Endothelial cell of umbilical vein (primary cell): ENCODE results near the gene CECR2. TPM values are rescaled to one million over a fixed set of nuclear protein-coding genes. Genes with fewer than 3 reads are reported as not detected.

Source experiments
- BruUV-seq: library from RNA; stranded (reverse); fragments of 400-500 nt; replicated peaks from 2 replicates; lab custom pipeline; 2021; lab: Mats Ljungman, UMichigan
- CTCF ChIA-PET: fragments of 300-600, 350-600 bp; sonication (Branson Sonifier 250); formaldehyde crosslinking; loops from one replicate; lab custom pipeline; 2021; ENCODE audit warnings: antibody characterized with exemption, inconsistent platforms; lab: Charles Lee
- POLR2A ChIA-PET: fragments of 300-600, 350-600 bp; sonication (Branson Sonifier 250); formaldehyde crosslinking; loops from one replicate; lab custom pipeline; 2021; ENCODE audit warnings: antibody characterized with exemption, inconsistent platforms; lab: Charles Lee
- DNase-seq: peaks from one replicate; pipeline ENCODE4 v3.0.0-alpha.2; 2011; ENCODE audit warnings: low read depth, low spot score
- FAIRE-seq: peaks from 2 replicates; lab custom pipeline; 2011; peaks lifted over from hg19 to GRCh38; lab: Jason Lieb, UNC
- H2AFZ ChIP-seq: 2 replicates; pipeline ENCODE4 v1.6.0; 2012; ENCODE audit warnings: low read depth, low read length, control low read depth, inconsistent platforms
- H3K27ac ChIP-seq: 2 replicates; pipeline ENCODE4 v1.5.1; 2011; ENCODE audit warnings: low read depth, mild to moderate bottlenecking, control low read depth, low read length, moderate library complexity; ENCODE audit not compliant: insufficient read depth
- H3K27me3 ChIP-seq, 2 experiments: 2 replicates each; pipeline versions ENCODE4 v1.6.0 to v1.6.1; 2011; ENCODE audit warnings: low read length in 2 of 2, mixed read lengths in 1 of 2; ENCODE audit not compliant: control insufficient read depth in 2 of 2, insufficient read depth in 2 of 2
- H3K36me3 ChIP-seq, 2 experiments: 2 replicates in 1 of 2; 3 replicates in 1 of 2; pipeline ENCODE4 v1.5.1; 2011; ENCODE audit warnings: low read length in 2 of 2, mild to moderate bottlenecking in 1 of 2, moderate library complexity in 1 of 2; ENCODE audit not compliant: control insufficient read depth in 2 of 2, insufficient read depth in 2 of 2; ENCODE audit errors: extremely low read depth in 1 of 2
- H3K4me1 ChIP-seq: 3 replicates; pipeline ENCODE4 v1.5.1; 2011; ENCODE audit warnings: mild to moderate bottlenecking, low read length; ENCODE audit not compliant: control insufficient read depth, insufficient read depth; ENCODE audit errors: extremely low read depth
- H3K4me2 ChIP-seq: 2 replicates; pipeline ENCODE4 v1.6.1; 2011; ENCODE audit warnings: low read length, control low read depth, mixed read lengths; ENCODE audit not compliant: insufficient read depth
- H3K4me3 ChIP-seq, 3 experiments: fragments of 200-600 bp in 1 of 3; sonication (generic), shearing (Covaris generic) in 1 of 3; replicated peaks in 1 of 3; 2 replicates each; pipeline ENCODE4 v1.5.1; 2011 to 2016; ENCODE audit warnings: control low read depth in 3 of 3, low read length in 3 of 3, mild to moderate bottlenecking in 2 of 3, inconsistent platforms in 1 of 3, low read depth in 1 of 3, moderate library complexity in 1 of 3; ENCODE audit not compliant: insufficient read depth in 1 of 3
- H3K79me2 ChIP-seq: 2 replicates; pipeline ENCODE4 v1.6.0; 2012; ENCODE audit warnings: low read length, inconsistent platforms; ENCODE audit not compliant: control insufficient read depth, insufficient read depth
- H3K9ac ChIP-seq: replicated peaks from 2 replicates; pipeline ENCODE3; 2011; ENCODE audit warnings: low read length, control low read depth; ENCODE audit not compliant: insufficient read depth; ENCODE audit errors: extremely low read depth
- H3K9me1 ChIP-seq: replicated peaks from 3 replicates; pipeline ENCODE4 v1.6.0; 2011; ENCODE audit warnings: mild to moderate bottlenecking, low read length; ENCODE audit not compliant: control insufficient read depth, insufficient read depth; ENCODE audit errors: extremely low read depth
- H3K9me3 ChIP-seq: replicated peaks from 2 replicates; pipeline ENCODE4 v1.5.1; 2012; ENCODE audit warnings: low read length, inconsistent platforms; ENCODE audit not compliant: control insufficient read depth, insufficient read depth
- H4K20me1 ChIP-seq: replicated peaks from 2 replicates; pipeline ENCODE3; 2011; ENCODE audit warnings: mild to moderate bottlenecking, low read length; ENCODE audit not compliant: control insufficient read depth, insufficient read depth; ENCODE audit errors: extremely low read depth
- EZH2 ChIP-seq: IDR thresholded peaks from 2 replicates; pipeline ENCODE4 v1.6.1; 2012; ENCODE audit warnings: borderline replicate concordance, low read depth, mild to moderate bottlenecking, moderate library complexity, low read length, inconsistent platforms; ENCODE audit not compliant: severe bottlenecking
- FOS ChIP-seq: IDR thresholded peaks from 2 replicates; pipeline ENCODE4 v1.6.1; 2011; ENCODE audit warnings: mild to moderate bottlenecking, low read length, moderate library complexity, borderline replicate concordance; ENCODE audit not compliant: insufficient read depth
- GATA2 ChIP-seq: IDR thresholded peaks from 2 replicates; pipeline ENCODE4 v1.7.0; 2011; ENCODE audit warnings: low read depth, mild to moderate bottlenecking, moderate library complexity, mixed read lengths, low read length; ENCODE audit not compliant: insufficient read length, insufficient read depth
- JUN ChIP-seq: IDR thresholded peaks from 2 replicates; pipeline ENCODE4 v1.6.1; 2011; ENCODE audit warnings: borderline replicate concordance, low read depth; ENCODE audit not compliant: insufficient read length, insufficient read depth
- MYC ChIP-seq: IDR thresholded peaks from one replicate; pipeline ENCODE4 v1.6.1; 2011; ENCODE audit warnings: mild to moderate bottlenecking, low read depth, low read length
- POLR2A ChIP-seq: IDR thresholded peaks from 2 replicates; pipeline ENCODE4 v1.6.1; 2012; ENCODE audit warnings: low read depth, mild to moderate bottlenecking, control low read depth, low read length
- POLR2AphosphoS5 ChIP-seq: IDR thresholded peaks from 2 replicates; pipeline ENCODE4 v1.6.1; 2012; ENCODE audit warnings: low read depth, mild to moderate bottlenecking, control low read depth, low read length, moderate library complexity; ENCODE audit not compliant: insufficient read depth
- dilution Hi-C: fragments of 300-500 bp; cut with MboI; formaldehyde crosslinking; loops from one replicate; pipeline ENCODE4 v1.15.0; 2019; ENCODE audit warnings: low sequenced_read_pairs; ENCODE audit not compliant: extremely low pct_ligation_motif_present
- intact Hi-C: fragments of 100-400 bp; cut with micrococcal nuclease; formaldehyde crosslinking; loops from one replicate; pipeline ENCODE4 v1.10.0; 2022
- polyA plus RNA-seq, 4 experiments: library from polyadenylated mRNA; depleted of rRNA in 3 of 4; stranded (reverse) in 3 of 4; unstranded in 1 of 4; fragments of >200 nt; gene quantifications; 2 replicates each; pipeline versions ENCODE4 v1.2.1 to v1.2.3, GENCODE V29; 2011 to 2012; ENCODE audit warnings: missing spikeins in 1 of 4
- total RNA-seq: library from RNA; stranded (reverse); gene quantifications from 2 replicates; pipeline ENCODE4 v1.2.3, GENCODE V29; 2021
- TF ChIP-seq, protein P1 (sequence below): IDR thresholded peaks from 2 replicates; pipeline ENCODE4 v1.6.1; 2011; ENCODE audit not compliant: insufficient read depth, insufficient read length
- TF ChIP-seq, protein P2 (sequence below), 2 donors: IDR thresholded peaks; 1 replicate in 1 of 2; 2 replicates in 1 of 2; pipeline ENCODE4 v1.5.1; 2011; ENCODE audit warnings: low read length in 2 of 2, mild to moderate bottlenecking in 2 of 2, moderate library complexity in 2 of 2, control low read depth in 1 of 2, inconsistent platforms in 1 of 2, low read depth in 1 of 2; ENCODE audit not compliant: insufficient read depth in 1 of 2; ENCODE audit errors: extremely low read depth in 1 of 2

CECR2 gene
- total and polyA plus RNA-seq, 2 donors (not counting 3 experiments of a cell fraction or from before 2014, with no cell fraction given) = 0.01 TPM; not detected in 1

GRCh38 chr22:17514084-17514483 lies 144.8 kb downstream of the CECR2 start:
- no peaks in the 10 kb centered on the region for H3K27me3 ChIP-seq
- ChIA-PET CTCF (interaction anchor here (1.8 kb wide), 1 partner anchor 12 kb away, joined by 5 read pairs; no protein-coding TSS in a partner anchor), POLR2A (no interaction called here)
- dilution Hi-C loops (no loop called here), intact Hi-C loops (no loop called here)
- H3K4me3 ChIP-seq = no peak overlapping the region
- no peak overlapping the region for H3K9ac ChIP-seq
- DNase-seq (no peak), FAIRE-seq (no peak)
- no peak for TF ChIP-seq POLR2A
- no peak for TF ChIP-seq EZH2
- TF ChIP-seq, protein P1, sequence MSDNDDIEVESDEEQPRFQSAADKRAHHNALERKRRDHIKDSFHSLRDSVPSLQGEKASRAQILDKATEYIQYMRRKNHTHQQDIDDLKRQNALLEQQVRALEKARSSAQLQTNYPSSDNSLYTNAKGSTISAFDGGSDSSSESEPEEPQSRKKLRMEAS = no peak
- no peak for TF ChIP-seq GATA2
- no peak for TF ChIP-seq FOS
- no peak for TF ChIP-seq POLR2AphosphoS5
- TF ChIP-seq MYC = no peak
- no peak for TF ChIP-seq JUN
- TF ChIP-seq, protein P2, sequence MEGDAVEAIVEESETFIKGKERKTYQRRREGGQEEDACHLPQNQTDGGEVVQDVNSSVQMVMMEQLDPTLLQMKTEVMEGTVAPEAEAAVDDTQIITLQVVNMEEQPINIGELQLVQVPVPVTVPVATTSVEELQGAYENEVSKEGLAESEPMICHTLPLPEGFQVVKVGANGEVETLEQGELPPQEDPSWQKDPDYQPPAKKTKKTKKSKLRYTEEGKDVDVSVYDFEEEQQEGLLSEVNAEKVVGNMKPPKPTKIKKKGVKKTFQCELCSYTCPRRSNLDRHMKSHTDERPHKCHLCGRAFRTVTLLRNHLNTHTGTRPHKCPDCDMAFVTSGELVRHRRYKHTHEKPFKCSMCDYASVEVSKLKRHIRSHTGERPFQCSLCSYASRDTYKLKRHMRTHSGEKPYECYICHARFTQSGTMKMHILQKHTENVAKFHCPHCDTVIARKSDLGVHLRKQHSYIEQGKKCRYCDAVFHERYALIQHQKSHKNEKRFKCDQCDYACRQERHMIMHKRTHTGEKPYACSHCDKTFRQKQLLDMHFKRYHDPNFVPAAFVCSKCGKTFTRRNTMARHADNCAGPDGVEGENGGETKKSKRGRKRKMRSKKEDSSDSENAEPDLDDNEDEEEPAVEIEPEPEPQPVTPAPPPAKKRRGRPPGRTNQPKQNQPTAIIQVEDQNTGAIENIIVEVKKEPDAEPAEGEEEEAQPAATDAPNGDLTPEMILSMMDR (IDR thresholded peaks at IDR 0.05; ENCODE audit: extremely low read depth in 1 of 2, insufficient read depth in 1 of 2, low read depth in 1 of 2, low read length in 2 of 2) = no peak
- BruUV-seq = no TSS peak
- H3K27ac ChIP-seq = no peak overlapping the region
- H3K9me3 ChIP-seq = no peaks in the 10 kb centered on the region
- no peaks in the 10 kb centered on the region for H3K79me2 ChIP-seq
- H4K20me1 ChIP-seq = no peaks in the 10 kb centered on the region
- no peak overlapping the region for H2AFZ ChIP-seq
- no peaks in the 10 kb centered on the region for H3K9me1 ChIP-seq
- H3K4me2 ChIP-seq = no peak overlapping the region
- no peaks in the 10 kb centered on the region for H3K36me3 ChIP-seq
- H3K4me1 ChIP-seq = no peaks in the 10 kb centered on the region
